ENCODE measurements around the gene HOXC12.

DNA sequence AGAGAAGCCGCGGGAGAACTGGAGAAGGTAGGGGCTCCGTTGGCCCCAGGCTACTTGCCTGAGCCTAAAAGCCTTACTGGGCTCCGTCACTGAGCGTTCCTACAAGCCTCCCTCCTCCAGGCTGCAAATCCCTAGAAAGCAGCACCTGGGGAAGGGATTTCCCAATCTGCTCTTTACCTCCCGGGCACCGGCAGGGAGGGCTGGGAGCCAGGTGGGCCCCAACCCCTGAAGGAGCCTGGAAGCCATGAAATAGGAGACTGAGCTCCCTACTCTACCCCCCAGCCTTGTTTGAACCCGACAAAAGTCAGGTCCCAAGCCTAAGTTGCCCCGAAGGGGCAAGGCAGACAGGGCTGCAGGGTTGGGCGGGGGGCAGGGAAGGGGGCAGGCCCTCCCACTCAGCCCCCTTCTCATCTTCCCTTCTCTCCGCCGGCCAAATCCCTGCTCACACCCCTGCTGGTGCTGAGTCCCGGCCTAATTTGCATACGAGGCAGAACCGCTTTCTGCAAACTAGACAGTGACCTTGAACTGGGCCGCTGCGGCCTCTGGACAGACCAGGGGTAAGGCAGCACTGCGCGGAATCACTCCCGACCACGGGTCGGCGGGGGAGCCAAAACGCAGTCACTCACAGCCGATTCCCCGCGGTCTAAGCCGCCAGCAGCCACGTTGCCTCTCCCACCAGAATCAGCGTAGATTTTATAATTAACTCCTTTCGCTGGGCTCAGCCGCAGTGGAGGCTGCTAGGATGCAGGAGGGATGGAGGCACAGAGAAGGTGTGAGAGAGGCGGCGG is 3.7 kb upstream of the HOXC12 start:
- TF ChIP-seq, protein P1, sequence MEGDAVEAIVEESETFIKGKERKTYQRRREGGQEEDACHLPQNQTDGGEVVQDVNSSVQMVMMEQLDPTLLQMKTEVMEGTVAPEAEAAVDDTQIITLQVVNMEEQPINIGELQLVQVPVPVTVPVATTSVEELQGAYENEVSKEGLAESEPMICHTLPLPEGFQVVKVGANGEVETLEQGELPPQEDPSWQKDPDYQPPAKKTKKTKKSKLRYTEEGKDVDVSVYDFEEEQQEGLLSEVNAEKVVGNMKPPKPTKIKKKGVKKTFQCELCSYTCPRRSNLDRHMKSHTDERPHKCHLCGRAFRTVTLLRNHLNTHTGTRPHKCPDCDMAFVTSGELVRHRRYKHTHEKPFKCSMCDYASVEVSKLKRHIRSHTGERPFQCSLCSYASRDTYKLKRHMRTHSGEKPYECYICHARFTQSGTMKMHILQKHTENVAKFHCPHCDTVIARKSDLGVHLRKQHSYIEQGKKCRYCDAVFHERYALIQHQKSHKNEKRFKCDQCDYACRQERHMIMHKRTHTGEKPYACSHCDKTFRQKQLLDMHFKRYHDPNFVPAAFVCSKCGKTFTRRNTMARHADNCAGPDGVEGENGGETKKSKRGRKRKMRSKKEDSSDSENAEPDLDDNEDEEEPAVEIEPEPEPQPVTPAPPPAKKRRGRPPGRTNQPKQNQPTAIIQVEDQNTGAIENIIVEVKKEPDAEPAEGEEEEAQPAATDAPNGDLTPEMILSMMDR (IDR thresholded peaks at IDR 0.05; ENCODE audit: low read depth, low read length), result no peak
- TF ChIP-seq EZH2phosphoT487 (IDR thresholded peaks at IDR 0.05; ENCODE audit: low read depth), result no peak

Data from OCI-LY3 (cell line).